ENCODE results near the gene ZNF681.
"Not testable (repeated sequence)": the region's sequence is repeated elsewhere in the genome, so short reads cannot be mapped to it uniquely, and the experiment has no call there.

Gene ZNF681

DNA sequence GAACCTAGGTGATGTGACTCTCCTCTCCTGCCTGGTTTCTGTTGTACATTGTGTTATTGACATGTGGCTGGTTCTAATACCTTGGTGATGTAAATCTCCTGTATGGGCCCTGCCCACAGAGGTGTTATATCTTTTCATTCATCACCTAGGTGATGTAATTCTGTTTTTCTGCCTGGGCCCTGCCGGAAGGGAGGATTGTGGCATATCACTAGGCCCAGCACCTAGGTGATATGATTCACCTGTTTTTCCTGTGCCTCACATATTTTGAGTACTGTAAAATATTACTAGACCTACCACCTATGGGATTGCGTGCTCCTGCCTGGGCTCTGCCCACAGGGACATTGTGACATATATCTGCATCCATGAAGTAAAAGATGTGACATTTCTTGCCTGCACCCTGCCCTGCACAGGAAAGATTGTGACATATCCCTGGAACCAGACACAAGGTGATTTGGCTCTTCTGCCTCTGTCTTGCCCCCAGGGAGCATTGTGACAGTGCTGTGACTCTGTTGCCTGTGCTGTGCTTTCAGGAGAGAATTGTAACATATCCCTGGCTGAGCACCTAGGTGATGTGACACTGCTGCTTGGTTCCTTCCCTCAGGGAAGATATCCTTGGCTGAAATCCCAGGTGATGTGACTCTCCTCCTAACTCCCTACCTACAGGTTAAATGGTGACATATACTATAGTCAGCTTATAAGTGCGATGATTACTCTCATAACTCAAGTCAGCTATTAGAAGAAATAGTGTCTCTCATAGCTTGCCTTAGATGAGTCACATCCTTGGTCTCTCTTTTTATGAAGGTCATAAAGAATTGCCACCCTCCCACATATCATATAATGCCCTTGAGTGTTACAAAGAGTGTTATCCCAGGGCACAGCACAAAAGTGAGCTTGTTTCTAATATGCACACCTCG lies 13.3 kb upstream of the ZNF681 start:
- no peak for DNase-seq

DNA sequence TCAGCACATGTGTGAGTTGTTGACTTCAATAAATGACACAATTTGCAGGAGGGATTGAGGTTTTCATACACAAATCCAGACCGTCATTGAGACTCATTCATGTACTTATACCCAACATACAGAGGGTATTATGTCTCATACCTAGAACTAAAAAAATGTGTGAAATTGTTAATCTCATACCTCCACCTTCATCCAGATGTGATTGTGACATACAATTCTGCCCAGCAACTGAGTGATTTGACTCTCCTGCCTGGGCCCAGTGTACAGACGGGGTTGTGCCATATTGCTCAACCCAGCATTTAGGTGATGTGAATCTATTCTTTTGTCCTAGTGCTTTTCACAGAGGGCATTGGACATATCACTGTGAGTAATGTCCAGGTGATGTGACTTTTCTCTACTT lies 12.6 kb upstream of the ZNF681 start:
- no peak for DNase-seq

DNA sequence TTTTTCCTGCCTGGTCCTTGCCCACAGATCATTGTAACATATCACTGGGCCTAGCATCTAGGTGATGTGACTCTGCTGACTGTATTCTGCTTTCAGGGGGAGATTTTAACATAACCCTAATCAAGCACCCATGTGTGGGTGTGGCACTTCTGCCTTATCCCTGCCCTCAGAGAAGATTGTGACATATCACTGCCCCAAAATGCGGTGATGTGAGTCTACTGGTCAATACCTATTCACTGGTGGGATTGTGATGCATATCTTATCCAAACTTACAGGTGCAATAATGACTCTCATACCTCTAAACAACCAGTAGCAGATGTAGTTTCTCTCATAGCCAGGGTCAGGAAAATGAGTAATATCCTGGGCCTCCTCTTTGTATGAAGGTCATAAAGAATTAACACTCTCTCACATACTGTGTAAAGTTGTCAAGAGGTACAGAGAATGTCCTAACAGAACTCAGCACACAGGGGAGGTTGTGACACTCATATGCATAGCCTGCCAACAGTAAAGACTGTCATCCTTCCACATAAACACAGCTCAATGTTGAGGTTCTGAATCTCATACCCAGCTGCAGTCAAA lies 12.1 kb upstream of the ZNF681 start:
- no peak for DNase-seq

GRCh38 chr19:23769691-23770468 lies 11.2 kb upstream of the ZNF681 start:
- DNase-seq, result no peak

- DNase-seq, result no peak
These were observed 8.3 kb upstream of the ZNF681 start for GRCh38 chr19:23766951-23767350.

DNA sequence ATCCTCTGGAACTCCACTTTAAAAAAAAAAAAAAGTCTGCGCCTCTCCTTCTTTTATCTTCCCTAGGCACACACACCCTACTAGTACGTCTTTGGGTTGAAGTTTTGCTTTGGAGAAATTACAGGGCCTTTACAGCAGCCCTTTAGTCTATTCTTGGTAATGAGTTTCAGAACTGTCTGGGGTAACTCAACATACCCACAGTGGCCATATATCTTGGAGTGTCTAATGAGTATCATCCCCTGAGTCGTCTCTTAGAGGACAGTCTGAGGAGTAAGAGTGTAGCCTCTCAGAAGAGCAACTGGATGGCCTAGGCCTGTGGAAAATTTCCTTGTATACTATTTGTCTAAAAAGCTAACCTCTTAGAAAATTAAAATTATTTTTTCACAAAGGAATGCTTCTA lies 6.1 kb upstream of the ZNF681 start:
- DNase-seq, result no peak

DNA sequence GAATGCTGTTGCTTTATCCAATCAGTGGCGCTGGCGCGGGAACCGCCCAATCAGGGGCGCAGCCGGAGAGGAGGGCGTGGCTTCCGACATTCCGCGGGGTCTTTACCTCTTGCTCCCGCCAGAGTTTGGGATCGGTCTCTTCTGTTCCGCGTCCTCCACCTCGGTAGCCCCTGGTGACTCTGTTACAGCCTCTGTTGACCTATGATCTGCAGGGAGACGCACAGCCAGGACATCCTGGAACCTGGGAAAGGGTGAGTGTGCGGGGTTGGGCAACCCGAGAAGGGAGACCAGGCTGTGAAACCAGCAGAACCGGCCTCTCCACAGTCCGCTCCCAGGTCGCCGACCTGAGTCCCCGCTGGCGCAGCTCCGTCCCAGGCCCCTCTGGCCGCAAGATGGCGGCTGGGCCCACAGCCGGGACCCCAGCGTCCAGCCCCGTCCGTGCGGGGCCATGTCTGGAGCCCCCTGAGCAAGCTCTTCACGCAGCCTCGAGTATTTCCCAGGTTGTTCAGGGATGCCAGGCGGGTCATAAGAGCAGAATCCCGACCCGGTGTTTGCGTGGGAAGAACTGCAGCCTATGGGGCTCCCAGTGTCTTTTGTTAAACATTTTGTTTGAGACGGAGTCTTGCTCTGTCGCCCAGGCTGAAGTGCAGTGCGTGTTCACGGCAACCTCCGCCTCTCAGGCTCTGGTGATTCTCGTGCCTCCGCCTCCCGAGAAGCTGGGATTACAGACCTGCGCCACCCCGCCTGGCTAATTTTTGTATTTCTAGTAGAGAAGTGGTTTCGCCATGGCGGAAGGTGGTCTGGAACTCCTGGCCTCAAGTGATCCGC lies 4.4 kb upstream of the ZNF681 start:
- DNase-seq, result peak; percentile 72

DNA sequence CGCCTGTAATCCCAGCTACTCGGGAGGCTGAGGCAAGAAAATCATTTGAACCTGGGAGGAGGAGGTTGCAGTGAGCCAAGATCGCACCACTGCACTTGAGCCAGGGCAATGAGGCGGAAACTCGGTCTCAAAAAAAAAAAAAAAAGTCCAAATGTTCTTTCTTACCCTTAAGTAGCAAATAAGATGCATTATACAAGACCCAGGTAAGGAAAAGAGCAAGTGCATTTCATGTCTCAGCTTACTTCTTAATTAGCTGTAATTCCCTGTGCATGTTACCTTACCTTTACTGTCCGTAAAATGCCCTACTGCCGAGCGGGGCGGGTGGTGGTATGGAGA lies 3.8 kb upstream of the ZNF681 start:
- DNase-seq, result no peak

- DNase-seq, result not testable (repeated sequence)
These were observed 1.6 kb upstream of the ZNF681 start for GRCh38 chr19:23760326-23760725.

DNA sequence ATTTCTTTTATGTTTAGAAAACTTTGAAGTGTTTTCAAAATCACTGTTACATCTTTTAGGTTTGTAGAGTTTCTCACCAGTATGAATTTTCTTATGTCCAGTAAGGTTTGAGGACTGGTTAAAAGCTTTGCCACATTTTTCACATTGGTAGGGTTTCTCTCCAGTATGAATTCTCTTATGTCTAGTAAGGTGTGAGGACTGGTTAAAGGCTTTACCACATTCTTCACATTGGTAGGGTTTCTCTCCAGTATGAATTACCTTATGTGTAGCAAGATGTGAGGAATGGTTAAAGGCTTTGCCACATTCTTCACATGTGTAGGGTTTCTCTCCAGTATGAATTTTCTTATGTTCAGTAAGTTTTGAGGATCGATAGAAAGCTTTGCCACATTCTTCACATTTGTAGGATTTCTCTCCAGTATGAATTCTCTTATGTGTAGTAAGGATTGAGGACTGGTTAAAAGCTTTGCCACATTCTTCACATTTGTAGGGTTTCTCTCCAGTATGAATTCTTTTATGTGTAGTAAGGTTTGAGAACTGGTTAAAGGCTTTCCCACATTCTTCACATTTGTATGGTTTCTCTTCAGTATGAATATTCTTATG lies 15.0 kb downstream of the ZNF681 start:
- DNase-seq, result not testable (repeated sequence)

- DNase-seq, result not testable (repeated sequence)
These were observed 27.8 kb downstream of the ZNF681 start for GRCh38 chr19:23730729-23731465.

DNA sequence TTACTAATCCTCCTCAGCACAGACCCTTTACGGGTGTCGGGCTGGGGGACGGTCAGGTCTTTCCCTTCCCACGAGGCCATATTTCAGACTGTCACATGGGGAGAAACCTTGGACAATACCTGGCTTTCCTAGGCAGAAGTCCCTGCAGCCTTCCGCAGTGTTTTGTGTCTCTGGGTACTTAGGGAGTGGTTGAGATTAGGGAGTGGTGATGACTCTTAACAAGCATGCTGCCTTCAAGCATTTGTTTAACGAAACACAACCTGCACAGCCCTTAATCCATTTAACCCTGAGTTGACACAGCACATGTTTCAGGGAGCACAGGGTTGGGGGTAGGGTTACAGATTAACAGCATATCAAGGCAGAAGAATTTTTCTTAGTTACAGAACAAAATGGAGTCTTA lies 34.5 kb downstream of the ZNF681 start:
- DNase-seq, result not testable (repeated sequence)

DNA sequence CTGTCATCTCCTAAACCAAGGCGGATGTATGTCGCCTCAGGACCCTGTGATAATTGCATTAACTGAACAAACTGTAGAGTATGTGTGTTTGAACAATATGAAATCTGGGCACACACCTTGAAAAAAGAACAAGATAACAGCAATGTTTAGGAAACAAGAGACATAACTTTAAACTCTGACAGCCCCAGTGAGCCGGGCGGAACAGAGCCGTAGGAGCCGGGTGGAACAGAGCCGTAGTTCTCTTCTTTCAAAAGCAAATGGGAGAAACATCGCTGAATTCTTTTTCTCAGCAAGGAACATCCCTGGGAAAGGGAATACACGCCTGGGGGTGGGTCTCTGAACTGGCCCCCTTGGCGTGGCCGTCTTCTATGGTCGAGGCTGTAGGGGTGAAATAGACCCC lies 39.9 kb downstream of the ZNF681 start:
- DNase-seq, result no peak

GRCh38 chr19:23716792-23717191 lies 41.9 kb downstream of the ZNF681 start:
- no peak for DNase-seq

- DNase-seq, result no peak
These were observed 49.3 kb downstream of the ZNF681 start for GRCh38 chr19:23709347-23709746.

- DNase-seq, result no peak
These were observed 52.0 kb downstream of the ZNF681 start for GRCh38 chr19:23706657-23707056.

- no peak for DNase-seq
These were observed 59.2 kb downstream of the ZNF681 start for GRCh38 chr19:23699521-23699860.

DNA sequence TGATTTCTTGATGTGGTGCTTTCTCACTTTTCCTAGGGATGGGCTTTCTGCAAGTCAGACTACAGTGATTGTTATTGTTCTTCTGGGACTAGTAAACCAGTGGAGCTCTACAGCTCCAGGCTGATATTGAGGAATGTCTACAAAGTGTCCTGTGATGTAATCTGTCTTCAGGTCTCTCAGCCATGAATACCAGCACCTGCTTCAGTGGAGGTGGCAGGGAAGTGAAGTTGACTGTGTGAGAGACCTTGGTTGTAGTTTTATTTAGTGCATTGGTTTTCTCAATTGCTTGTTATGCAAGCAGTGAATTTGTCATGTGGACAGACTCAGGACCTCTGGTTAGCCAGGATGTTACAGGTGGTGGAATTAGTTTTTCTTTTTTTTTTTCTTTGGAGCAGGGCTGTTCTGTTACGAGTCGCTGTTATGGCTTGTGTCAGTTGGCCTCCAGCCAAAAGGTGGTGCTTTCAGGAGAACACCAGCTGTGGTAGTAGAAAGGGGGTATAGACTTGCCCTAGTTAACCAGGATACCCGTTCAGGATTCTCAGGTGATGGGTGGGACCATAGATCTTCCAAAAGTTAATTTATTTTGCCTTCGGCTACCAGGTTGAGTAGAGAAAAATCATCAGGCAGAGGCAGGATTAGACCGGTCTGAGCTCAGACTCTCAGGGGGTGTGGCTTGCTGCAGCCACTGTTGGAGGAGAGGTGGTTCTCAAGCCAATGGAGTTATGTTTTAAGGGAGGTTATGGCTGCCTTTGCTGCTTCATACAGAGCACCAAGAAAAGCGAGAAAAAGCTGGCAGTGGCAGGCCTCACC lies 59.8 kb downstream of the ZNF681 start:
- DNase-seq, result no peak

DNA sequence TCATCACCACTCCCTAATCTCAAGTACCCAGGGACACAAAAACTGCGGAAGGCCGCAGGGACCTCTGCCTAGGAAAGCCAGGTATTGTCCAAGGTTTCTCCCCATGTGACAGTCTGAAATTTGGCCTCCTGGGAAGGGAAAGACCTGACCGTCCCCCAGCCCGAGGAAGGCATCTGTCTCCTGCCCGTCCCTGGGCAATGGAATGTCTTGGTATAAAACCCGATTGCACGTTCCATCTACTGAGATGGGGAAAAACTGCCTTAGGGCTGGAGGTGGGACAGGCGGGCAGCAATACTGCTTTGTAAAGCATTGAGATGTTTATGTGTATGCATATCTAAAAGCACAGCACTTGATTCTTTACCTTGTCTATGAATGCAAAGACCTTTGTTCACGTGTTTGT lies 65.8 kb downstream of the ZNF681 start:
- DNase-seq, result not testable (repeated sequence)
